ENCODE results near the gene CEMP1. TPM values are rescaled to one million over a fixed set of nuclear protein-coding genes. Genes with fewer than 3 reads are reported as not detected.

Gene CEMP1
- total RNA-seq, 3 donors from 2014 or later, result 0.89 to 1.2 TPM; not detected in 1

GRCh38 chr16:2505695-2506094 lies 25.5 kb downstream of the CEMP1 start:
- no peak for DNase-seq
- Histone ChIP-seq H3K4me3 (no peak overlapping the region), H3K36me3 (ENCODE audit: low read depth) (no peaks in the 10 kb centered on the region), H3K9me3 (no peaks in the 10 kb centered on the region), H3K4me1 (ENCODE audit: low read depth) (peaks cover 6% of the 10 kb centered on the region)
- no peak for TF ChIP-seq CTCF (IDR thresholded peaks at IDR 0.05)
- no peak for ATAC-seq
- intact Hi-C loops (cut with DNase I, micrococcal nuclease), result no loop called here

- intact Hi-C loops (cut with DNase I, micrococcal nuclease), result no loop called here
- no peaks in the 10 kb centered on the region for H3K9me3 ChIP-seq
- ATAC-seq, result no peak
- H3K4me1 ChIP-seq (ENCODE audit: low read depth), result peaks cover 10% of the 10 kb centered on the region
- no peaks in the 10 kb centered on the region for H3K36me3 ChIP-seq (ENCODE audit: low read depth)
- no peak overlapping the region for H3K4me3 ChIP-seq
- no peak for DNase-seq
- TF ChIP-seq CTCF (IDR thresholded peaks at IDR 0.05), result no peak
These were observed 29.0 kb downstream of the CEMP1 start for GRCh38 chr16:2501946-2502895.

- peak; percentile 96 for TF ChIP-seq CTCF (IDR thresholded peaks at IDR 0.05)
These were observed 30.1 kb downstream of the CEMP1 start for GRCh38 chr16:2500918-2501750.

GRCh38 chr16:2500430-2500917 lies 30.7 kb downstream of the CEMP1 start:
- intact Hi-C loops (cut with DNase I, micrococcal nuclease), result no loop called here
- Histone ChIP-seq H3K4me3 (no peak overlapping the region), H3K4me1 (ENCODE audit: low read depth) (peaks cover 12% of the 10 kb centered on the region), H3K36me3 (ENCODE audit: low read depth) (no peaks in the 10 kb centered on the region), H3K9me3 (no peaks in the 10 kb centered on the region)
- ATAC-seq (no peak), DNase-seq (no peak)
- no peak for TF ChIP-seq CTCF (IDR thresholded peaks at IDR 0.05)

More at GRCh38 chr16:2500918-2501750, 30.1 kb downstream of the CEMP1 start:
- no peak overlapping the region for H3K4me3 ChIP-seq
- H3K9me3 ChIP-seq, result no peaks in the 10 kb centered on the region
- intact Hi-C loops (cut with DNase I, micrococcal nuclease), result no loop called here
- peaks cover 12% of the 10 kb centered on the region for H3K4me1 ChIP-seq (ENCODE audit: low read depth)
- H3K36me3 ChIP-seq (ENCODE audit: low read depth), result no peaks in the 10 kb centered on the region
- peak; percentile 82 to 89 (median 88) for DNase-seq
- peak; percentile 93 for ATAC-seq

- H3K9me3 ChIP-seq, result no peaks in the 10 kb centered on the region
- DNase-seq (no peak), ATAC-seq (no peak)
- no peak overlapping the region for H3K4me3 ChIP-seq
- intact Hi-C loops (cut with DNase I, micrococcal nuclease), result loop anchor here in 1 of 2 donors (10.0 kb wide), 1 partner anchor 165 kb away; no protein-coding TSS in a partner anchor
- no peaks in the 10 kb centered on the region for H3K36me3 ChIP-seq (ENCODE audit: low read depth)
- TF ChIP-seq CTCF (IDR thresholded peaks at IDR 0.05), result no peak
- H3K4me1 ChIP-seq (ENCODE audit: low read depth), result peaks cover 12% of the 10 kb centered on the region
These were observed 31.2 kb downstream of the CEMP1 start for GRCh38 chr16:2499890-2500429.

Measured in mucosa of descending colon (tissue), 3 donors.